ENCODE measurements around the gene HEXIM1.
A peak's percentile ranks its signal among the peaks of the same experiment; 100 is the strongest.

The HEXIM1 gene

GRCh38 chr17:45200701-45201100, 52.4 kb downstream of the HEXIM1 start:
- Histone ChIP-seq H3K23ac (ENCODE audit: low read depth, low read length, poor library complexity) (no peak overlapping the region), H3K9ac (ENCODE audit: low read depth, low read length, poor library complexity) (no peak overlapping the region), H2BK12ac (ENCODE audit: low read length) (no peak overlapping the region), H3K27ac (replicated peaks; ENCODE audit: low read length) (no peak overlapping the region), H4K8ac (ENCODE audit: low read depth, low read length) (no peak overlapping the region), H2BK15ac (ENCODE audit: low read length) (no peak overlapping the region), H3K14ac (ENCODE audit: low read length) (no peak overlapping the region), H4K91ac (ENCODE audit: low read depth, low read length, poor library complexity) (no peak overlapping the region), H3K9me3 (replicated peaks in 1 of 2; ENCODE audit: control insufficient read depth in 2 of 2, insufficient read depth in 1 of 2, low read depth in 1 of 2, low read length in 2 of 2) (peaks cover 0 to 1% of the 10 kb centered on the region in 2 donors), H2AFZ (ENCODE audit: low read length) (peak overlapping the region; percentile 50), H2BK120ac (ENCODE audit: low read depth, low read length) (no peak overlapping the region), H3K4me3 (ENCODE audit: low read length in 2 of 2) (no peak overlapping the region), H3K27me3 (ENCODE audit: control insufficient read depth in 3 of 3, insufficient read depth in 3 of 3, low read depth in 1 of 3, low read length in 3 of 3) (no peaks in the 10 kb centered on the region), H3K18ac (ENCODE audit: low read length) (no peak overlapping the region), H3K4ac (ENCODE audit: low read length) (no peak overlapping the region), H3K4me2 (ENCODE audit: insufficient read depth, low read length, poor library complexity, severe bottlenecking) (no peak overlapping the region), H2BK5ac (ENCODE audit: low read length) (no peak overlapping the region), H3K4me1 (ENCODE audit: control insufficient read depth in 2 of 2, insufficient read depth in 1 of 2, low read depth in 1 of 2, low read length in 2 of 2) (peaks cover 6 to 13% of the 10 kb centered on the region in 2 donors), H2AK5ac (ENCODE audit: low read depth, low read length) (no peak overlapping the region), H3K36me3 (replicated peaks in 1 of 2; ENCODE audit: control insufficient read depth in 2 of 2, insufficient read depth in 2 of 2, low read length in 2 of 2) (no peaks in the 10 kb centered on the region), H3K79me1 (ENCODE audit: low read depth, low read length) (no peaks in the 10 kb centered on the region)
- no CpG with 5 or more reads among the region's 9 CpGs for WGBS, 2 donors (ENCODE audit: extremely low coverage in 2 of 2, insufficient read length in 2 of 2, insufficient replicate concordance in 1 of 2)
- DNase-seq (ENCODE audit: low spot score) = no peak

GRCh38 chr17:45201457-45201856, 53.2 kb downstream of the HEXIM1 start:
- H2AK5ac ChIP-seq (ENCODE audit: low read depth, low read length) = no peak overlapping the region
- H3K4me2 ChIP-seq (ENCODE audit: insufficient read depth, low read length, poor library complexity, severe bottlenecking) = no peak overlapping the region
- DNase-seq (ENCODE audit: low spot score) = no peak
- no peak overlapping the region for H2BK15ac ChIP-seq (ENCODE audit: low read length)
- no peak overlapping the region for H4K8ac ChIP-seq (ENCODE audit: low read depth, low read length)
- peaks cover 0 to 1% of the 10 kb centered on the region in 2 donors for H3K9me3 ChIP-seq (replicated peaks in 1 of 2; ENCODE audit: control insufficient read depth in 2 of 2, insufficient read depth in 1 of 2, low read depth in 1 of 2, low read length in 2 of 2)
- H2BK120ac ChIP-seq (ENCODE audit: low read depth, low read length) = no peak overlapping the region
- H3K27ac ChIP-seq (replicated peaks; ENCODE audit: low read length) = no peak overlapping the region
- no peaks in the 10 kb centered on the region for H3K27me3 ChIP-seq (ENCODE audit: control insufficient read depth in 3 of 3, insufficient read depth in 3 of 3, low read depth in 1 of 3, low read length in 3 of 3)
- H2BK5ac ChIP-seq (ENCODE audit: low read length) = no peak overlapping the region
- H3K4me3 ChIP-seq (ENCODE audit: low read length in 2 of 2) = no peak overlapping the region
- H3K14ac ChIP-seq (ENCODE audit: low read length) = no peak overlapping the region
- H3K4me1 ChIP-seq (ENCODE audit: control insufficient read depth in 2 of 2, insufficient read depth in 1 of 2, low read depth in 1 of 2, low read length in 2 of 2) = peaks cover 6 to 13% of the 10 kb centered on the region in 2 donors
- no peaks in the 10 kb centered on the region for H3K36me3 ChIP-seq (replicated peaks in 1 of 2; ENCODE audit: control insufficient read depth in 2 of 2, insufficient read depth in 2 of 2, low read length in 2 of 2)
- H2AFZ ChIP-seq (ENCODE audit: low read length) = no peak overlapping the region
- no peak overlapping the region for H2BK12ac ChIP-seq (ENCODE audit: low read length)
- no peak overlapping the region for H4K91ac ChIP-seq (ENCODE audit: low read depth, low read length, poor library complexity)
- H3K4ac ChIP-seq (ENCODE audit: low read length) = no peak overlapping the region
- H3K18ac ChIP-seq (ENCODE audit: low read length) = no peak overlapping the region
- H3K9ac ChIP-seq (ENCODE audit: low read depth, low read length, poor library complexity) = no peak overlapping the region
- no CpG with 5 or more reads among the region's 4 CpGs for WGBS, 2 donors (ENCODE audit: extremely low coverage in 2 of 2, insufficient read length in 2 of 2, insufficient replicate concordance in 1 of 2)
- no peak overlapping the region for H3K23ac ChIP-seq (ENCODE audit: low read depth, low read length, poor library complexity)
- H3K79me1 ChIP-seq (ENCODE audit: low read depth, low read length) = no peaks in the 10 kb centered on the region

Small RNA genes lying within 50 kb of the gene (small RNA-seq; reads per million reads assigned to genes)
- 2.4 reads per million for gene MIR6784 (ENCODE audit: insufficient read depth)

Measured in neuronal stem cell (in vitro differentiated cells).